Endothelial cell of umbilical vein (primary cell): ENCODE data around the gene CACNA2D3.
"Not testable (repeated sequence)": the region's sequence is repeated elsewhere in the genome, so short reads cannot be mapped to it uniquely, and the experiment has no call there.

ENCODE experiments used
- EZH2 ChIP-seq: IDR thresholded peaks from 2 replicates; pipeline ENCODE4 v1.6.1; 2012; ENCODE audit warnings: borderline replicate concordance, low read depth, mild to moderate bottlenecking, moderate library complexity, low read length, inconsistent platforms; ENCODE audit not compliant: severe bottlenecking
- GATA2 ChIP-seq: IDR thresholded peaks from 2 replicates; pipeline ENCODE4 v1.7.0; 2011; ENCODE audit warnings: low read depth, mild to moderate bottlenecking, moderate library complexity, mixed read lengths, low read length; ENCODE audit not compliant: insufficient read length, insufficient read depth
- JUN ChIP-seq: IDR thresholded peaks from 2 replicates; pipeline ENCODE4 v1.6.1; 2011; ENCODE audit warnings: borderline replicate concordance, low read depth; ENCODE audit not compliant: insufficient read length, insufficient read depth
- MYC ChIP-seq: IDR thresholded peaks from one replicate; pipeline ENCODE4 v1.6.1; 2011; ENCODE audit warnings: mild to moderate bottlenecking, low read depth, low read length
- POLR2A ChIP-seq: IDR thresholded peaks from 2 replicates; pipeline ENCODE4 v1.6.1; 2012; ENCODE audit warnings: low read depth, mild to moderate bottlenecking, control low read depth, low read length
- POLR2AphosphoS5 ChIP-seq: IDR thresholded peaks from 2 replicates; pipeline ENCODE4 v1.6.1; 2012; ENCODE audit warnings: low read depth, mild to moderate bottlenecking, control low read depth, low read length, moderate library complexity; ENCODE audit not compliant: insufficient read depth
- TF ChIP-seq, protein P1 (sequence below), 2 donors: IDR thresholded peaks; 1 replicate in 1 of 2; 2 replicates in 1 of 2; pipeline ENCODE4 v1.5.1; 2011; ENCODE audit warnings: low read length in 2 of 2, mild to moderate bottlenecking in 2 of 2, moderate library complexity in 2 of 2, control low read depth in 1 of 2, inconsistent platforms in 1 of 2, low read depth in 1 of 2; ENCODE audit not compliant: insufficient read depth in 1 of 2; ENCODE audit errors: extremely low read depth in 1 of 2
- TF ChIP-seq, protein P2 (sequence below): IDR thresholded peaks from 2 replicates; pipeline ENCODE4 v1.6.1; 2011; ENCODE audit not compliant: insufficient read depth, insufficient read length

DNA sequence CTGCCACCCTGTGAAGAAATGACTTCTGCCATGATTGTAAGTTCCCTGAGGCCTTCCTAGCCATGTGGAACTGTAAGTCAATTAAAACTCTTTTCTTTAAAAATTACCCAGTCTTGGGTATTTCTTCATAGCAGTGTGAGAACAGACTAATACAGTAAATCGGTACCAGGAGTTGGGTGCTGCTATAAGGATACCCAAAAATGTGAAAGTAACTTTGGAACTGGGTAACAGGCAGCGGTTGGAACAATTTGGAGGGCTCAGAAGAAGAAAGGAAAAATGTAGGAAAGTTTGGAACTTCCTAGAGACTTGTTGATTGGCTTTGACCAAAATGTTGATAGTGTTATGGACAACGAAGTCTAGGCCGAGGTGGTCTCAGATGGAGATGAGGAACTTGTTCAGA lies 6.2 kb upstream of the CACNA2D3 start:
- TF ChIP-seq, protein P1, sequence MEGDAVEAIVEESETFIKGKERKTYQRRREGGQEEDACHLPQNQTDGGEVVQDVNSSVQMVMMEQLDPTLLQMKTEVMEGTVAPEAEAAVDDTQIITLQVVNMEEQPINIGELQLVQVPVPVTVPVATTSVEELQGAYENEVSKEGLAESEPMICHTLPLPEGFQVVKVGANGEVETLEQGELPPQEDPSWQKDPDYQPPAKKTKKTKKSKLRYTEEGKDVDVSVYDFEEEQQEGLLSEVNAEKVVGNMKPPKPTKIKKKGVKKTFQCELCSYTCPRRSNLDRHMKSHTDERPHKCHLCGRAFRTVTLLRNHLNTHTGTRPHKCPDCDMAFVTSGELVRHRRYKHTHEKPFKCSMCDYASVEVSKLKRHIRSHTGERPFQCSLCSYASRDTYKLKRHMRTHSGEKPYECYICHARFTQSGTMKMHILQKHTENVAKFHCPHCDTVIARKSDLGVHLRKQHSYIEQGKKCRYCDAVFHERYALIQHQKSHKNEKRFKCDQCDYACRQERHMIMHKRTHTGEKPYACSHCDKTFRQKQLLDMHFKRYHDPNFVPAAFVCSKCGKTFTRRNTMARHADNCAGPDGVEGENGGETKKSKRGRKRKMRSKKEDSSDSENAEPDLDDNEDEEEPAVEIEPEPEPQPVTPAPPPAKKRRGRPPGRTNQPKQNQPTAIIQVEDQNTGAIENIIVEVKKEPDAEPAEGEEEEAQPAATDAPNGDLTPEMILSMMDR (IDR thresholded peaks at IDR 0.05; ENCODE audit: extremely low read depth in 1 of 2, insufficient read depth in 1 of 2, low read depth in 1 of 2, low read length in 2 of 2): not testable (repeated sequence)
- TF ChIP-seq POLR2AphosphoS5, POLR2A, EZH2, JUN, MYC, GATA2: not testable (repeated sequence)
- TF ChIP-seq, protein P2, sequence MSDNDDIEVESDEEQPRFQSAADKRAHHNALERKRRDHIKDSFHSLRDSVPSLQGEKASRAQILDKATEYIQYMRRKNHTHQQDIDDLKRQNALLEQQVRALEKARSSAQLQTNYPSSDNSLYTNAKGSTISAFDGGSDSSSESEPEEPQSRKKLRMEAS: not testable (repeated sequence)
